ENCODE measurements around the gene ATG9B. TPM values are rescaled to one million over a fixed set of nuclear protein-coding genes. Genes with fewer than 3 reads are reported as not detected.

Gene ATG9B, protein sequence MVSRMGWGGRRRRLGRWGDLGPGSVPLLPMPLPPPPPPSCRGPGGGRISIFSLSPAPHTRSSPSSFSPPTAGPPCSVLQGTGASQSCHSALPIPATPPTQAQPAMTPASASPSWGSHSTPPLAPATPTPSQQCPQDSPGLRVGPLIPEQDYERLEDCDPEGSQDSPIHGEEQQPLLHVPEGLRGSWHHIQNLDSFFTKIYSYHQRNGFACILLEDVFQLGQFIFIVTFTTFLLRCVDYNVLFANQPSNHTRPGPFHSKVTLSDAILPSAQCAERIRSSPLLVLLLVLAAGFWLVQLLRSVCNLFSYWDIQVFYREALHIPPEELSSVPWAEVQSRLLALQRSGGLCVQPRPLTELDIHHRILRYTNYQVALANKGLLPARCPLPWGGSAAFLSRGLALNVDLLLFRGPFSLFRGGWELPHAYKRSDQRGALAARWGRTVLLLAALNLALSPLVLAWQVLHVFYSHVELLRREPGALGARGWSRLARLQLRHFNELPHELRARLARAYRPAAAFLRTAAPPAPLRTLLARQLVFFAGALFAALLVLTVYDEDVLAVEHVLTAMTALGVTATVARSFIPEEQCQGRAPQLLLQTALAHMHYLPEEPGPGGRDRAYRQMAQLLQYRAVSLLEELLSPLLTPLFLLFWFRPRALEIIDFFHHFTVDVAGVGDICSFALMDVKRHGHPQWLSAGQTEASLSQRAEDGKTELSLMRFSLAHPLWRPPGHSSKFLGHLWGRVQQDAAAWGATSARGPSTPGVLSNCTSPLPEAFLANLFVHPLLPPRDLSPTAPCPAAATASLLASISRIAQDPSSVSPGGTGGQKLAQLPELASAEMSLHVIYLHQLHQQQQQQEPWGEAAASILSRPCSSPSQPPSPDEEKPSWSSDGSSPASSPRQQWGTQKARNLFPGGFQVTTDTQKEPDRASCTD
- 1 to 10 TPM; 4.4 to 4.6 (median 4.5) TPM for total RNA-seq
- total RNA-seq (2013) = 2.8 TPM

DNA sequence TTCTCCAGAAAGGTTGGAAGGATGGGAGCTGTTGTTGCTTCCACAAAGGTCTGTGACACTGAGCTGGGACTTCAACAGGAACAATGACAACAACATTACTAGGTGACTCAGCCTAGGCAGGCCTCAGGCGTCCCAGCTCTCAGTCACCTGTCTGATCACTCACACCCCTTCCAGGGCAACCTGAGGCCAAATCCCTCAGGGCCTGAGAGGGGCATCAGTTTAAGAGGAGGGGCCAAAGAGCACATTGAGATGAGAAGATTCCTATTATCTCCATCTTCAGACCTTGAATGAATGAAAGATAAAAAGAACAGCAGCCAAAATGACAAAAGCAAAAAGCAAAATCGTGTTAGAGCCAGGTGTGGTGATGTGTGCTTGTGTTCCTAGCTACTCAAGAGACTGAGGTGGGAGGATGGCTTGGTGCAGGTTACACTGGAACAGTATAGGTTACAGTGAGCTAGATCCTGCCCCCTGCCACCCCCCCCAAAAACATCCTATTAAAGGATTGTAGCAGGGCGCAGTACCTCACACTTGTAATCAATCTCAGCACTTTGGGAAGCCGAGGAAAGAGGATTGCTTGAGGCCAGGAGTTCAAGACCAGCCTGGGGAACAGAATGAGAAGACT, at the start of gene ATG9B:
ATG9B (minus strand) TSS at position 60 of the 622 bp plus-strand sequence. CDS start 71 bp downstream, outside the sequence.
- no peaks in the 10 kb centered on the region for H3K36me3 ChIP-seq (ENCODE audit: control insufficient read depth, insufficient read depth, low read length)
- intact Hi-C loops (cut with micrococcal nuclease) = no loop called here
- WGBS (ENCODE audit: insufficient coverage) = 92% methylated on average over 4 of the region's 4 CpGs
- Mint-ChIP-seq H3K9me3 (no peaks in the 10 kb centered on the region), H3K4me3 (no peak within 1 kb of the TSS), H3K27me3 (ENCODE audit: low read depth in 2 of 2) (peaks cover 0 to 24% of the 10 kb centered on the region in 2 donors), H3K4me1 (peaks cover 16 to 18% of the 10 kb centered on the region in 2 donors), H3K36me3 (no peaks in the 10 kb centered on the region), H3K27ac (no peak within 1 kb of the TSS)
- ATAC-seq (no peak), DNase-seq (no peak)
- peaks cover 19% of the 10 kb centered on the region for H3K4me1 ChIP-seq (ENCODE audit: control insufficient read depth, insufficient read depth, low read length)
- no peaks in the 10 kb centered on the region for H3K9me3 ChIP-seq (ENCODE audit: control insufficient read depth, insufficient read depth, low read length)
- no peak within 1 kb of the TSS for H3K4me3 ChIP-seq (ENCODE audit: low read length)
- H3K27ac ChIP-seq (ENCODE audit: low read length) = no peak within 1 kb of the TSS
- TF ChIP-seq CTCF (IDR thresholded peaks at IDR 0.05) = no peak
- peaks cover 13% of the 10 kb centered on the region for H3K27me3 ChIP-seq (ENCODE audit: control insufficient read depth, insufficient read depth, low read length)

GRCh38 chr7:151073990-151074389, 49.7 kb upstream of the ATG9B start:
- no peaks in the 10 kb centered on the region for H3K4me1 ChIP-seq (ENCODE audit: control insufficient read depth, insufficient read depth, low read length)
- no peaks in the 10 kb centered on the region for H3K27me3 ChIP-seq (ENCODE audit: control insufficient read depth, insufficient read depth, low read length)
- ATAC-seq (no peak), DNase-seq (no peak)
- H3K36me3 ChIP-seq (ENCODE audit: control insufficient read depth, insufficient read depth, low read length) = peaks cover 60% of the 10 kb centered on the region
- Mint-ChIP-seq H3K36me3 (no peaks in the 10 kb centered on the region), H3K9me3 (no peaks in the 10 kb centered on the region), H3K27me3 (ENCODE audit: low read depth in 2 of 2) (no peaks in the 10 kb centered on the region), H3K27ac (no peak overlapping the region), H3K4me3 (no peak overlapping the region), H3K4me1 (peaks cover 2 to 8% of the 10 kb centered on the region in 2 donors)
- H3K4me3 ChIP-seq (ENCODE audit: low read length) = no peak overlapping the region
- no peak overlapping the region for H3K27ac ChIP-seq (ENCODE audit: low read length)
- H3K9me3 ChIP-seq (ENCODE audit: control insufficient read depth, insufficient read depth, low read length) = no peaks in the 10 kb centered on the region
- 85% methylated on average over 17 of the region's 17 CpGs for WGBS (ENCODE audit: insufficient coverage)
- TF ChIP-seq CTCF (IDR thresholded peaks at IDR 0.05) = no peak
- intact Hi-C loops (cut with micrococcal nuclease) = no loop called here

DNA sequence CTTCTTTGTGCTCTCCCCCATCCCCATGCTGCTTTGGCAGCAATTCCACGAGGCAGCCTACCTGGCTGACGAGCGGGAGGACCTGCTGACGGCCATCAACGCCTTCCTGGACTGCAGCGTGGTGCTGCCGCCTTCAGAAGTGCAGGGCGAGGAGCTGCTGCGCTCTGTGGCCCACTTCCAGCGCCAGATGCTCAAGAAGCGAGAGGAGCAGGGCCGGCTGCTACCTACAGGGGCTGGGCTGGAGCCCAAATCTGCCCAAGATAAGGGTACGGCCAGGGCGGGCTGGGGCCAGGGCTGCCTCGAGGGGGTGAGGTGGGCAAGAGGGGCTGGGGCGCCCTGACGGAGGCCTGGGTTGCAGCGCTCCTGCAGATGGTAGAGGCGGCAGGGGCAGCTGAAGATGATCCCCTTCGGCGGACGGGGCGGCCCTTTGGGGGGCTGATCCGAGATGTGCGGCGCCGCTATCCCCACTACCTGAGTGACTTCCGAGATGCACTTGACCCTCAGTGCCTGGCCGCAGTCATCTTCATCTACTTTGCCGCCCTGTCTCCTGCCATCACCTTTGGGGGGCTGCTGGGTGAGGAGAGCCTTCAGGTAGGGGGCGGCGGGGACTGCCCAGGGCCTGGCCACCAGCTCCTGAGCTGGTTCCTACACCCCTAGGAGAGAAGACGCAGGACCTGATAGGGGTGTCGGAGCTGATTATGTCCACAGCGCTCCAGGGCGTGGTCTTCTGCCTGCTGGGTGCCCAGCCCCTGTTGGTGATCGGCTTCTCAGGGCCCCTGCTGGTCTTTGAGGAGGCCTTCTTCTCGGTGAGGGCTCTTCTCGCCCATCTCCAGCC, 47.0 kb upstream of the ATG9B start:
- Histone ChIP-seq H3K27ac (ENCODE audit: low read length) (no peak overlapping the region), H3K4me3 (ENCODE audit: low read length) (no peak overlapping the region), H3K36me3 (ENCODE audit: control insufficient read depth, insufficient read depth, low read length) (peaks cover 64% of the 10 kb centered on the region), H3K27me3 (ENCODE audit: control insufficient read depth, insufficient read depth, low read length) (no peaks in the 10 kb centered on the region), H3K4me1 (ENCODE audit: control insufficient read depth, insufficient read depth, low read length) (no peaks in the 10 kb centered on the region), H3K9me3 (ENCODE audit: control insufficient read depth, insufficient read depth, low read length) (no peaks in the 10 kb centered on the region)
- no peak for TF ChIP-seq CTCF (IDR thresholded peaks at IDR 0.05)
- Mint-ChIP-seq H3K27me3 (ENCODE audit: low read depth in 2 of 2) (no peaks in the 10 kb centered on the region), H3K36me3 (no peaks in the 10 kb centered on the region), H3K4me3 (no peak overlapping the region), H3K4me1 (no peaks in the 10 kb centered on the region), H3K9me3 (no peaks in the 10 kb centered on the region), H3K27ac (no peak overlapping the region)
- ATAC-seq = no peak
- no peak for DNase-seq
- WGBS (ENCODE audit: insufficient coverage) = 96% methylated on average over 39 of the region's 39 CpGs
- intact Hi-C loops (cut with micrococcal nuclease) = no loop called here
